HepG2 (cell line): ENCODE results near the gene NID2. TPM values are rescaled to one million over a fixed set of nuclear protein-coding genes. Genes with fewer than 3 reads are reported as not detected.

Source experiments
- ATAC-seq: fragments of 200-7000 bp; cut with Tn5 transposase; 3 replicates; pipeline ENCODE4 v1.9.1; 2020; ENCODE audit warnings: mild to moderate bottlenecking, moderate library complexity
- BruUV-seq: library from RNA; stranded (reverse); fragments of 400-500 nt; replicated peaks from 2 replicates; lab custom pipeline; 2021; lab: Mats Ljungman, UMichigan
- CTCF ChIA-PET: fragments of 300-600 bp; formaldehyde crosslinking; extraction: SDS; loops from one replicate; lab custom pipeline; 2021; ENCODE audit warnings: low total read pairs, inconsistent platforms, low intra/inter-chr PET ratio; lab: Yijun Ruan, JAX
- POLR2A ChIA-PET: fragments of 350-600 bp; sonication (Branson Sonifier 250); formaldehyde crosslinking; loops from one replicate; lab custom pipeline; 2020; ENCODE audit warnings: antibody characterized with exemption, inconsistent platforms; lab: Yijun Ruan, JAX
- DNase-seq: peaks from one replicate; pipeline ENCODE4 v3.0.0-alpha.2; 2015; ENCODE audit warnings: low spot score
- FAIRE-seq: peaks from 3 replicates; lab custom pipeline; 2011; peaks lifted over from hg19 to GRCh38; lab: Jason Lieb, UNC
- H2AFZ ChIP-seq: one replicate; pipeline ENCODE4 v1.6.1; 2011; ENCODE audit warnings: low read length, inconsistent platforms
- H3K27ac ChIP-seq: fragments of 300-600 bp; 3 replicates; pipeline ENCODE4 v1.8.0; 2011; ENCODE audit warnings: mixed run types, mild to moderate bottlenecking, mixed read lengths, low read length, inconsistent platforms; ENCODE audit not compliant: insufficient read depth; ENCODE audit errors: extremely low read length
- H3K27me3 ChIP-seq, 2 experiments: fragments of 200-600 bp in 1 of 2; 2 replicates in 1 of 2; 3 replicates in 1 of 2; pipeline versions ENCODE4 v1.6.0 to v1.8.0; 2011; ENCODE audit warnings: low read length in 2 of 2, mild to moderate bottlenecking in 2 of 2, moderate library complexity in 2 of 2, inconsistent platforms in 1 of 2; ENCODE audit not compliant: insufficient read depth in 2 of 2, control insufficient read depth in 1 of 2
- H3K36me3 ChIP-seq, 2 experiments: fragments of 200-600 bp in 1 of 2; replicated peaks in 1 of 2; 2 replicates in 1 of 2; 3 replicates in 1 of 2; pipeline versions ENCODE4 v1.5.1 to v1.8.0; 2011; ENCODE audit warnings: low read length in 2 of 2, inconsistent platforms in 1 of 2; ENCODE audit not compliant: insufficient read depth in 2 of 2, control insufficient read depth in 1 of 2
- H3K4me1 ChIP-seq: 2 replicates; pipeline ENCODE4 v1.5.1; 2012; ENCODE audit warnings: low read length, inconsistent platforms; ENCODE audit not compliant: insufficient read depth
- H3K4me2 ChIP-seq: 2 replicates; pipeline ENCODE4 v1.6.0; 2011; ENCODE audit warnings: low read depth, low read length, inconsistent platforms
- H3K4me3 ChIP-seq, 3 experiments: fragments of 200-600 bp in 1 of 3; sonication (generic), shearing (Covaris generic) in 1 of 3; replicated peaks in 1 of 3; 2 replicates each; pipeline ENCODE4 v1.5.1; 2011 to 2016; ENCODE audit warnings: low read length in 3 of 3, inconsistent platforms in 2 of 3, low read depth in 2 of 3, mild to moderate bottlenecking in 2 of 3, control low read depth in 1 of 3, mixed read lengths in 1 of 3; ENCODE audit not compliant: insufficient read depth in 1 of 3
- H3K79me2 ChIP-seq: one replicate; pipeline ENCODE4 v1.6.1; 2011; ENCODE audit warnings: low read length, inconsistent platforms; ENCODE audit not compliant: insufficient read depth
- H3K9ac ChIP-seq: 2 replicates; pipeline ENCODE4 v1.6.0; 2011; ENCODE audit warnings: mild to moderate bottlenecking, low read depth, low read length, inconsistent platforms; ENCODE audit not compliant: insufficient read depth
- H3K9me3 ChIP-seq: 2 replicates; pipeline ENCODE4 v1.5.1; 2012; ENCODE audit warnings: mild to moderate bottlenecking, low read length
- H4K20me1 ChIP-seq: 2 replicates; pipeline ENCODE4 v1.6.0; 2011; ENCODE audit warnings: inconsistent platforms, mild to moderate bottlenecking, low read length, moderate library complexity; ENCODE audit not compliant: insufficient read depth
- ARNT2 ChIP-seq: sonication (generic); formaldehyde crosslinking; IDR thresholded peaks from 2 replicates; pipeline ENCODE4 v1.8.0; 2022; ENCODE audit warnings: mild to moderate bottlenecking, low read depth, missing genetic modification reagents, moderate library complexity
- HNRNPH1 ChIP-seq: fragments of 200-400 bp; formaldehyde crosslinking; optimal IDR thresholded peaks from 2 replicates; pipeline ENCODE3; 2017; ENCODE audit warnings: mild to moderate bottlenecking, low read depth, low read length
- MAFK ChIP-seq, 2 experiments: IDR thresholded peaks in 1 of 2; conservative IDR thresholded peaks in 1 of 2; 2 replicates each; pipeline ENCODE4 v1.6.1; 2011; ENCODE audit warnings: improper control_type of control experiment in 2 of 2, low read length in 2 of 2
- TRIM24 ChIP-seq: sonication (generic); formaldehyde crosslinking; IDR thresholded peaks from 2 replicates; pipeline ENCODE4 v1.8.0; 2022; ENCODE audit warnings: mild to moderate bottlenecking, missing genetic modification reagents
- WGBS: methylation state at CpG from one replicate; pipeline ENCODE4 v1.1.6; 2017; ENCODE audit warnings: low lambda C conversion rate; 5-methylcytosine and 5-hydroxymethylcytosine counted together
- in situ Hi-C: cut with HindIII; loops from 2 replicates; pipeline ENCODE4 v1.10.0; 2017; ENCODE audit warnings: low pct_unique_long_range_greater_than_20kb; ENCODE audit not compliant: extremely low pct_ligation_motif_present
- intact Hi-C: fragments of 100-400 bp; cut with micrococcal nuclease; formaldehyde crosslinking; loops from one replicate; pipeline ENCODE4 v1.10.0; 2022; ENCODE audit not compliant: unreplicated experiment
- polyA plus RNA-seq, 8 experiments: library from polyadenylated mRNA; depleted of rRNA in 3 of 8; stranded (reverse) in 7 of 8; unstranded in 1 of 8; fragments of >200 nt; fragmentation: Illumina TruSeq in 4 of 8; extraction: Trizol in 4 of 8; gene quantifications; 2 replicates each; pipeline versions ENCODE4 v1.2.1 to v1.2.3, GENCODE V29; 2011 to 2016; ENCODE audit warnings: low read depth in 4 of 8, missing spikeins in 1 of 8, mixed read lengths in 1 of 8; ENCODE audit not compliant: insufficient read depth in 1 of 8
- total RNA-seq, 5 experiments: library from RNA; depleted of rRNA; stranded (reverse); fragments of >200 nt; fragmentation: Illumina TruSeq; extraction: Trizol; gene quantifications; 2 replicates each; pipeline ENCODE4 v1.2.3, GENCODE V29; 2016; ENCODE audit warnings: low read depth in 1 of 5
- TF ChIP-seq, protein P1 (sequence below): sonication (generic); formaldehyde crosslinking; IDR thresholded peaks from 2 replicates; pipeline ENCODE4 v1.5.0; 2020; ENCODE audit warnings: mild to moderate bottlenecking, missing genetic modification reagents
- TF ChIP-seq, protein P2 (sequence below): sonication (generic); formaldehyde crosslinking; conservative IDR thresholded peaks from 2 replicates; pipeline ENCODE4 v1.4.0; 2020; ENCODE audit warnings: missing genetic modification reagents

The NID2 gene
- total and polyA plus RNA-seq, 2 of the 13 experiments (the other 11 are each of a cell fraction or from before 2014, with no cell fraction given): 0.11 TPM; not detected in 1

DNA sequence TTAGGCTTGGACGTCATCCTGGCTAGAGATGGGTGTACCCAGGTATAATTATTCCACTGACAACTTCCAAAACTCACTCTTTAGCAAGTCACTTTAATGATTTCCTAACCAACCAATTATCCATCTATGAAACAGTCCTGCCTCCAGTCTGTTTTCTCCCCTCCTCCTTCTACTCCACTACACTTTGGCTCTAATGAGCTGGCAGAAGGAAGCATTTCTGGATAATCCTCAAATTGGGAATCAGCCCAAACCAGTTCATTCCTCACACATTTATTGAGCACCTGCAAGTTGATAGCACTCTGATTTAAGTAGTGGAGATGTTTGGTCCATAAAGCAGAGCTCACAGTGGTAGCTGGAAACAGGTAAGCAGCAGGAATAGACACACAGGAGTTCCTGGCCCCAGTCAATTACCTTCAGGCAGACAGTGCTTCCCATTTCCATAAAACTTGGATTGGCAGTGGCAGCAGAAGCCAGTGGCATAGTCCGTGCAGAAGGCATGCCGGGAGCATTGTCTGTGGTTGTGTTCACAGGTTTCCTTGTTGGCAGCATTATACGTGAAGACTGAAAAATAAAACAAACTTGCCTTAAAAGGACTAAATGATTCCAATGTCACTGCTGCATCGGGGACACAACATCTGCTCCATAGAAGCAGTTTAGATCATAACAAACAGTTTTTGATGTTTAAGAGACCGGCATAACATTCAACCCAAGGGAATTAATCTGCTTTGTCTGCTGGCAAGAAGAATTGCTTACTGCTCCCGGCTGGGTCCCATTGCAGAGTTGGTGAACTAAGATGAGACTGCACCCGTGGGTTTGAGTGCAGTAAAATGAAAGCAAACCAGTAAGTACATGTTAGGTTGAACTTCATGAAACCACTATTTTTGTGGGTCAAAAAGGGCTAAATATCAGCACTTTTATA lies 26.2 kb downstream of the NID2 start:
- no peak for ATAC-seq
- peaks cover 2 to 27% of the 10 kb centered on the region in 2 experiments; a peak in 2 of 5 replicates for H3K27me3 ChIP-seq
- in situ Hi-C loops (loop anchor here (5.0 kb wide), 1 partner anchor 90 kb away; no protein-coding TSS in a partner anchor), intact Hi-C loops (loop anchor here (1.0 kb wide), 1 partner anchor 89 kb away; no protein-coding TSS in a partner anchor)
- no peak overlapping the region for H3K9ac ChIP-seq
- H2AFZ ChIP-seq: no peak overlapping the region
- no peaks in the 10 kb centered on the region for H3K79me2 ChIP-seq
- BruUV-seq: no TSS peak
- no peaks in the 10 kb centered on the region for H3K9me3 ChIP-seq
- WGBS: 15% methylated on average over 8 of the region's 8 CpGs
- no peak overlapping the region for H3K4me2 ChIP-seq
- no peak for DNase-seq
- no peaks in the 10 kb centered on the region for H3K36me3 ChIP-seq
- FAIRE-seq: no peak
- no peak for TF ChIP-seq HNRNPH1
- TF ChIP-seq, all 625 proteins: peak for 0
- Histone ChIP-seq H4K20me1 (no peaks in the 10 kb centered on the region), H3K4me1 (no peaks in the 10 kb centered on the region), H3K4me3 (no peak overlapping the region), H3K27ac (no peak overlapping the region)
- CTCF ChIA-PET: interaction anchor here (1.4 kb wide), 1 partner anchor 89 kb away, joined by 23 read pairs; no protein-coding TSS in a partner anchor
- POLR2A ChIA-PET: no interaction called here

DNA sequence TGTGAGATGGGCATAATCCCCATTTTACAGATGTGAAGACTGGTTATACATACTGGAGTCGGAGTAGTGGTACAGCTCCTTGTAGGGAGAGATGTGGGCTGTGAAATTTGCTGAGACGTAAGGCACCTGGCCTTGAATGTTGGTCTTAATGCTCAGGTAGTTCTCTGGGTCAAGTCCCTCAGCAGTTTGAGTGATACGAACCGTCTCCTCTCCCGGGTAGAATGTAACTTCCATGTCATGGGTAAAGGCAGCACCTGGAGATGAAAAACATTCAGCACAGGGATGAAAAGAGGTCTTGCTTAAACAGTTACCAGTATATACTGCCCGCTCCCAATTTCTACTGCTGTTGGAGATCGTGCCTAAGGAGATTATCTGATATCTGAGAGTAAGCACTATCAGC lies 28.3 kb downstream of the NID2 start:
- Histone ChIP-seq H3K9ac (no peak overlapping the region), H4K20me1 (no peaks in the 10 kb centered on the region), H3K36me3 (no peaks in the 10 kb centered on the region), H3K9me3 (no peaks in the 10 kb centered on the region), H3K4me3 (no peak overlapping the region), H2AFZ (no peak overlapping the region), H3K79me2 (no peaks in the 10 kb centered on the region), H3K4me1 (no peaks in the 10 kb centered on the region), H3K27me3 (peaks cover 2 to 22% of the 10 kb centered on the region in 2 experiments; a peak in 2 of 5 replicates), H3K4me2 (no peak overlapping the region), H3K27ac (no peak overlapping the region)
- 18% methylated on average over 6 of the region's 7 CpGs for WGBS
- ATAC-seq (no peak), DNase-seq (no peak), FAIRE-seq (no peak)
- in situ Hi-C loops (loop anchor here (5.0 kb wide), 1 partner anchor 92 kb away; no protein-coding TSS in a partner anchor), intact Hi-C loops (no loop called here)
- POLR2A ChIA-PET: no interaction called here
- TF ChIP-seq TRIM24 (CRISPR knock-in tag) (no peak), MAFK (conservative IDR thresholded peaks at IDR 0.05 in 1 of 2, IDR thresholded peaks at IDR 0.05 in 1 of 2; ENCODE audit: low read length in 2 of 2) (no peak), ARNT2 (CRISPR knock-in tag) (no peak)
- TF ChIP-seq, protein P1, sequence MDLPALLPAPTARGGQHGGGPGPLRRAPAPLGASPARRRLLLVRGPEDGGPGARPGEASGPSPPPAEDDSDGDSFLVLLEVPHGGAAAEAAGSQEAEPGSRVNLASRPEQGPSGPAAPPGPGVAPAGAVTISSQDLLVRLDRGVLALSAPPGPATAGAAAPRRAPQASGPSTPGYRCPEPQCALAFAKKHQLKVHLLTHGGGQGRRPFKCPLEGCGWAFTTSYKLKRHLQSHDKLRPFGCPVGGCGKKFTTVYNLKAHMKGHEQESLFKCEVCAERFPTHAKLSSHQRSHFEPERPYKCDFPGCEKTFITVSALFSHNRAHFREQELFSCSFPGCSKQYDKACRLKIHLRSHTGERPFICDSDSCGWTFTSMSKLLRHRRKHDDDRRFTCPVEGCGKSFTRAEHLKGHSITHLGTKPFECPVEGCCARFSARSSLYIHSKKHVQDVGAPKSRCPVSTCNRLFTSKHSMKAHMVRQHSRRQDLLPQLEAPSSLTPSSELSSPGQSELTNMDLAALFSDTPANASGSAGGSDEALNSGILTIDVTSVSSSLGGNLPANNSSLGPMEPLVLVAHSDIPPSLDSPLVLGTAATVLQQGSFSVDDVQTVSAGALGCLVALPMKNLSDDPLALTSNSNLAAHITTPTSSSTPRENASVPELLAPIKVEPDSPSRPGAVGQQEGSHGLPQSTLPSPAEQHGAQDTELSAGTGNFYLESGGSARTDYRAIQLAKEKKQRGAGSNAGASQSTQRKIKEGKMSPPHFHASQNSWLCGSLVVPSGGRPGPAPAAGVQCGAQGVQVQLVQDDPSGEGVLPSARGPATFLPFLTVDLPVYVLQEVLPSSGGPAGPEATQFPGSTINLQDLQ (CRISPR knock-in tag): no peak
- TF ChIP-seq, protein P2, sequence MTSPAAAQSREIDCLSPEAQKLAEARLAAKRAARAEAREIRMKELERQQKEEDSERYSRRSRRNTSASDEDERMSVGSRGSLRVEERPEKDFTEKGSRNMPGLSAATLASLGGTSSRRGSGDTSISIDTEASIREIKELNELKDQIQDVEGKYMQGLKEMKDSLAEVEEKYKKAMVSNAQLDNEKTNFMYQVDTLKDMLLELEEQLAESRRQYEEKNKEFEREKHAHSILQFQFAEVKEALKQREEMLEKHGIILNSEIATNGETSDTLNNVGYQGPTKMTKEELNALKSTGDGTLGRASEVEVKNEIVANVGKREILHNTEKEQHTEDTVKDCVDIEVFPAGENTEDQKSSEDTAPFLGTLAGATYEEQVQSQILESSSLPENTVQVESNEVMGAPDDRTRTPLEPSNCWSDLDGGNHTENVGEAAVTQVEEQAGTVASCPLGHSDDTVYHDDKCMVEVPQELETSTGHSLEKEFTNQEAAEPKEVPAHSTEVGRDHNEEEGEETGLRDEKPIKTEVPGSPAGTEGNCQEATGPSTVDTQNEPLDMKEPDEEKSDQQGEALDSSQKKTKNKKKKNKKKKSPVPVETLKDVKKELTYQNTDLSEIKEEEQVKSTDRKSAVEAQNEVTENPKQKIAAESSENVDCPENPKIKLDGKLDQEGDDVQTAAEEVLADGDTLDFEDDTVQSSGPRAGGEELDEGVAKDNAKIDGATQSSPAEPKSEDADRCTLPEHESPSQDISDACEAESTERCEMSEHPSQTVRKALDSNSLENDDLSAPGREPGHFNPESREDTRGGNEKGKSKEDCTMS (CRISPR knock-in tag): no peak
- CTCF ChIA-PET: no interaction called here
- no TSS peak for BruUV-seq
